Measurements from ENCODE around the gene NQO2. TPM values are rescaled to one million over a fixed set of nuclear protein-coding genes. Genes with fewer than 3 reads are reported as not detected.

The NQO2 gene
- total RNA-seq, 1 experiment from 2014 or later: 82.9 TPM

- no peak for TF ChIP-seq EZH2phosphoT487 (IDR thresholded peaks at IDR 0.05; ENCODE audit: borderline replicate concordance)
- TF ChIP-seq CEBPB (IDR thresholded peaks at IDR 0.05; ENCODE audit: low read depth): no peak
- no peak for TF ChIP-seq CTCF (IDR thresholded peaks at IDR 0.05 in 2 of 3, conservative IDR thresholded peaks at IDR 0.05 in 1 of 3; ENCODE audit: borderline replicate concordance in 1 of 3, insufficient read depth in 1 of 3, low read depth in 2 of 3, low read length in 2 of 3)
- TF ChIP-seq TCF7L2 (IDR thresholded peaks at IDR 0.05; ENCODE audit: borderline replicate concordance, extremely low read depth, insufficient read depth, insufficient read length): no peak
- TF ChIP-seq ELF1 (IDR thresholded peaks at IDR 0.05; ENCODE audit: borderline replicate concordance, low read depth): no peak
- TF ChIP-seq ZFX (IDR thresholded peaks at IDR 0.05): no peak
- TF ChIP-seq ZNF274 (IDR thresholded peaks at IDR 0.05; ENCODE audit: low read depth, low read length): no peak
- TF ChIP-seq FOSL1 (IDR thresholded peaks at IDR 0.05; ENCODE audit: low read depth): no peak
Observed at GRCh38 chr6:3016473-3017280, 17.0 kb downstream of the NQO2 start (continued).

- CTCF ChIA-PET: interaction anchor here (1.9 kb wide), 1 partner anchor 15 kb away, joined by 5 read pairs; no protein-coding TSS in a partner anchor
- H3K27me3 ChIP-seq (ENCODE audit: insufficient read depth, low read length): no peaks in the 10 kb centered on the region
- no peak overlapping the region for H3K4me3 ChIP-seq (replicated peaks in 1 of 2; ENCODE audit: low read depth in 1 of 2, low read length in 2 of 2)
- no TSS peak for BruUV-seq (replicated peaks)
- POLR2A ChIA-PET: no interaction called here
- no peak overlapping the region; the same call in 1 of the 2 replicates for H3K27ac ChIP-seq (ENCODE audit: low read depth, low read length)
- H3K9me2 ChIP-seq (ENCODE audit: insufficient read depth): no peaks in the 10 kb centered on the region
- DNase-seq (ENCODE audit: low read depth, low spot score): no peak
- H4K20me1 ChIP-seq (ENCODE audit: insufficient read depth): no peaks in the 10 kb centered on the region
- RAD21 ChIA-PET (ENCODE audit: low non-redundant PET in 1 of 2, low total read pairs in 2 of 2, uncharacterized antibody in 2 of 2, unreplicated experiment in 2 of 2): no interaction called here
- no peak for ATAC-seq
- H2AFZ ChIP-seq (ENCODE audit: low read depth, low read length, poor library complexity, severe bottlenecking): no peak overlapping the region
- peaks cover 14 to 47% of the 10 kb centered on the region in 2 experiments; a peak in 3 of 4 replicates for H3K36me3 ChIP-seq (ENCODE audit: control insufficient read depth in 1 of 2, insufficient read depth in 2 of 2, low read length in 2 of 2)
- H3K9ac ChIP-seq (ENCODE audit: low read length): no peak overlapping the region
- H3K79me2 ChIP-seq (ENCODE audit: insufficient read depth, low read length): no peaks in the 10 kb centered on the region
- intact Hi-C loops (cut with micrococcal nuclease): no loop called here
- H3K4me2 ChIP-seq (ENCODE audit: low read length): no peak overlapping the region
- H3K4me1 ChIP-seq (ENCODE audit: control insufficient read depth in 1 of 2, insufficient read depth in 2 of 2, low read length in 2 of 2): peaks cover 0 to 8% of the 10 kb centered on the region in 2 experiments; a peak in 1 of 4 replicates
- no peaks in the 10 kb centered on the region for H3K9me3 ChIP-seq (ENCODE audit: control insufficient read depth in 1 of 2, insufficient read depth in 1 of 2, low read depth in 1 of 2, low read length in 2 of 2)
- TF ChIP-seq, protein P1, sequence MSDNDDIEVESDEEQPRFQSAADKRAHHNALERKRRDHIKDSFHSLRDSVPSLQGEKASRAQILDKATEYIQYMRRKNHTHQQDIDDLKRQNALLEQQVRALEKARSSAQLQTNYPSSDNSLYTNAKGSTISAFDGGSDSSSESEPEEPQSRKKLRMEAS (IDR thresholded peaks at IDR 0.05): no peak
- TF ChIP-seq POLR2AphosphoS5 (IDR thresholded peaks at IDR 0.05; ENCODE audit: low read depth, low read length) (no peak), FOSL1 (IDR thresholded peaks at IDR 0.05; ENCODE audit: low read depth) (no peak), YY1 (IDR thresholded peaks at IDR 0.05; ENCODE audit: extremely low read depth, insufficient replicate concordance, low read depth, low read length) (no peak), POLR2A (IDR thresholded peaks at IDR 0.05; ENCODE audit: borderline replicate concordance, extremely low read depth, insufficient read depth, insufficient read length) (no peak), CBX3 (IDR thresholded peaks at IDR 0.05; ENCODE audit: low read depth) (no peak), EZH2 (IDR thresholded peaks at IDR 0.05) (no peak), JUND (IDR thresholded peaks at IDR 0.05) (no peak), CTCF (IDR thresholded peaks at IDR 0.05 in 2 of 3, conservative IDR thresholded peaks at IDR 0.05 in 1 of 3; ENCODE audit: borderline replicate concordance in 1 of 3, insufficient read depth in 1 of 3, low read depth in 2 of 3, low read length in 2 of 3) (no peak), EZH2phosphoT487 (IDR thresholded peaks at IDR 0.05; ENCODE audit: borderline replicate concordance) (no peak)
- TF ChIP-seq, protein P2, sequence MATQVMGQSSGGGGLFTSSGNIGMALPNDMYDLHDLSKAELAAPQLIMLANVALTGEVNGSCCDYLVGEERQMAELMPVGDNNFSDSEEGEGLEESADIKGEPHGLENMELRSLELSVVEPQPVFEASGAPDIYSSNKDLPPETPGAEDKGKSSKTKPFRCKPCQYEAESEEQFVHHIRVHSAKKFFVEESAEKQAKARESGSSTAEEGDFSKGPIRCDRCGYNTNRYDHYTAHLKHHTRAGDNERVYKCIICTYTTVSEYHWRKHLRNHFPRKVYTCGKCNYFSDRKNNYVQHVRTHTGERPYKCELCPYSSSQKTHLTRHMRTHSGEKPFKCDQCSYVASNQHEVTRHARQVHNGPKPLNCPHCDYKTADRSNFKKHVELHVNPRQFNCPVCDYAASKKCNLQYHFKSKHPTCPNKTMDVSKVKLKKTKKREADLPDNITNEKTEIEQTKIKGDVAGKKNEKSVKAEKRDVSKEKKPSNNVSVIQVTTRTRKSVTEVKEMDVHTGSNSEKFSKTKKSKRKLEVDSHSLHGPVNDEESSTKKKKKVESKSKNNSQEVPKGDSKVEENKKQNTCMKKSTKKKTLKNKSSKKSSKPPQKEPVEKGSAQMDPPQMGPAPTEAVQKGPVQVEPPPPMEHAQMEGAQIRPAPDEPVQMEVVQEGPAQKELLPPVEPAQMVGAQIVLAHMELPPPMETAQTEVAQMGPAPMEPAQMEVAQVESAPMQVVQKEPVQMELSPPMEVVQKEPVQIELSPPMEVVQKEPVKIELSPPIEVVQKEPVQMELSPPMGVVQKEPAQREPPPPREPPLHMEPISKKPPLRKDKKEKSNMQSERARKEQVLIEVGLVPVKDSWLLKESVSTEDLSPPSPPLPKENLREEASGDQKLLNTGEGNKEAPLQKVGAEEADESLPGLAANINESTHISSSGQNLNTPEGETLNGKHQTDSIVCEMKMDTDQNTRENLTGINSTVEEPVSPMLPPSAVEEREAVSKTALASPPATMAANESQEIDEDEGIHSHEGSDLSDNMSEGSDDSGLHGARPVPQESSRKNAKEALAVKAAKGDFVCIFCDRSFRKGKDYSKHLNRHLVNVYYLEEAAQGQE (IDR thresholded peaks at IDR 0.05; ENCODE audit: low read depth): no peak
Observed at GRCh38 chr6:3017304-3017703, 17.6 kb downstream of the NQO2 start.
